Stimulated activated CD8-positive, alpha-beta memory T cell treated with anti-CD3 and anti-CD28 coated beads, Interleukin-12 subunit alpha, Interleukin-12 subunit beta, amount 100 ng/mL, for 24 hours (primary cell): Measurements from ENCODE around the gene SNX14.
"Not testable (repeated sequence)": the region's sequence is repeated elsewhere in the genome, so short reads cannot be mapped to it uniquely, and the experiment has no call there.

ENCODE experiments used
- DNase-seq: peaks from one replicate; pipeline ENCODE4 v3.0.0-alpha.2; 2020; ENCODE audit errors: extremely low read depth

Gene SNX14

DNA sequence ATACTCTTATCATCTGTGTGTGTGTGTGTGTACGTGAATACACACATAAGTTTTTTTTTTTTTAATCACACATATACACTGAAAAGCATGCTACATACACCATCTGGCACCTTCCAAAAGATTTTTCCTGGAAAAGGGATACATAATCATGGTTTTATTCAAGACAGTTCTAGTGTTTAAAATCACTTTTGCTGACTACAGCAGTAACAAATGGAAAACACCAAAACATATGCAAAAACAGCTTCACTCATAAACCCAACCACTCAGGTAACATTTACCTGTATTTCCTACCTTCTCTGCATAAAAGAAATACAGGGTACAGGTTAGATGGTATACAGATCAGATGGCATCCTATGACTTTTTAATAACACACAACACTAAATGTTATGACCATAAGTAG is 2.5 kb downstream of the SNX14 start:
- DNase-seq = no peak

DNA sequence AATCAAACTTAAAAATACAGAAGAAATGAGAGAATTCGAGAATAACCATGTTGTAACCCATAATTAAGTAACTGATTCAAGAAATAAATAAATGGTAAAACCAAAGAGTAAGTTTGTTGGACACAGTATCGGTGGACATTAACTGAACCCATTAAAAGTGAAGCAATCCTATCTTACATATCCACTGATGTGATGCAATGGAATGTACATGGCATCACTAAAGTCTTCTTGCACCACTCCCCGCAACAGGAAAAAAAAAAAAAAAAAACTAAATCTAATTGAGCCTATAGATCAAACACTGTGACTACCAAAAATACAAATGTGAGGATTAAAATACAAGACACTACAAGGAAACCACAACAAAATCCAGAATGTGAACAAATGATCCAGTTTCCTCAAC is 7.9 kb downstream of the SNX14 start:
- no peak for DNase-seq

DNA sequence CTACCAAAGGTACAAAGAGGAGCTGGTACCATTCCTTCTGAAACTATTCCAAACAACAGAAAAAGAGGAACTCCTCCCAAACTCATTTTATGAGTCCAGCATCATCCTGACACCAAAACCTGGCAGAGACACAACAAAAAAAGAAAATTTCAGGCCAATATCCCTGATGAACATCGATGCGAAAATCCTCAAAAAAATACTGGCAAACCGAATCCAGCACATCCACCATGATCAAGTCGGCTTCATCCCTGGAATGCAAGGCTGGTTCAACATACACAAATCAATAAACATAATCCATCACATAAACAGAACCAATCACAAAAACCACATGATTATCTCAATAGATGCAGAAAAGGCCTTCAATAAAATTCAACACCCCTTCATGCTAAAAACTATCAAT is 10.8 kb downstream of the SNX14 start:
- not testable (repeated sequence) for DNase-seq

DNA sequence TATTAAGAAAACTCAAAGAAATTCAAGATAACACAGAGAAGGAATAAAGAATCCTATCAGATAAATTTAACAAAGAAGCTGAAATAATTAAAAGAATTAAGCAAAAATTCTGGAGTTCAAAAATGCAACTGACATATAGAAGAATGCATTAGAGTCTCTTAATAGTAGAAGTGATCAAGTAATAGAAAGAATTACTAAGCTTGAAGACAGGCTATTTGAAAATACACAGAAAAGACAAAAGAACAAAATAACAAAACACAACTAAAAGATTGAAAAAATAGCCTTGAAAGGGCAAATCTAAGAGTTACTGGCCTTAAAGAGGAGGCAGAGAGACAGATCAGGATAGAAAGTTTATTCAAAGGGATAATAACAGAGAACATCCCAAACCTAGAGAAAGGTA is 12.1 kb downstream of the SNX14 start:
- DNase-seq = no peak

DNA sequence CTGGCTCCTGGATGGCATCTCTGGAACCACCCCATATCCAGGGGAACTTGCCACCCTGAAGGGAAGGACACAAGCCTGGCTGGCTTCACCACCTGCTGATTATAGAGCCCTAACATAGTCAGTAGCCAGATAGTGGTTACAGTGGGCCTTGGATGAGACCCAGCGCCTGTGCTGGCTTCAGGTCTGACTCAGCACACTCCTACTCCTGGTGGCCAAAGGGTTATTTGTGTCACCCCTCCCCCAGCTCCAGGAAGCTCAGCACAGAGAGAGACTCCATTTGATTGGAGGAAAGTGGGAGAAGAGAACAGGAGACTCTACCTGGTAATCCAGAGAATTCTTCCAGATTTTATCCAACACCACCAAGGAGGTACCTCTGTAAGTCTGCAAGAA is 12.8 kb downstream of the SNX14 start:
- DNase-seq = no peak

DNA sequence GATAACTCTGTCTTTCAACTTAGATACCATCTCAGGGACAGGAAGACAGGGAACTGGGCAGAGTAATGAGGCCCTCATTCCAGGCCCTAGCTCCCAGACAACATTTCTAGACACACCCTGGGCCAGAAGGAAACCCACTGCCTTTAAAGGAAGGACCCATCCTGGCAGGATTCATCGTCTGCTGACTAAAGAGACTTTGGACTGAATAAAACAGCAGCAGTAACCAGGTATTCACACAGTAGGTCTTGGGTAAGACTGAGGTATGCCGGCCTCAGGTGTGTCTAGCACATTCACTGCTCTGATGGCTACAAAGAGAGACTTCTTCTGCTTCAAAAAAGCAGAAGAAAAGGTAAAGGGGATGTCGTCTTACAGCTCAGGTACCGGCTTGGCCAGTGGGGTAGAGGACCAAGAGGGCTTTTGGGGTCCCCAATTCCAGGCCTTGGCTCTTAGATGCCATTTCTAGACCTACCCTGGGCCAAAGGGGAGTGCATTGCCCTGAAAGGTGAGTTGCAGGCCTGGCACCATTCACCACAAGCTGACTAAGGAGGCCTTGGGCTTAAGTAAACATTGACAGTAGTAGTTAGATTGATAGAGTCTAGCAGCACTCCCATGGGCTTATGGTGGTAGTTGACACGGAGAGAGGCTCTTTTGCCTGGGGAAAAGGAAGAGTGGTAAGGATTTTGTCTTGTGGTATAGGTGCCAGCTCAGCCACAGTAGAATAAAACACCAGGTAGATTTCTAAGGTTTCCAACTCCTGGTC is 13.4 kb downstream of the SNX14 start:
- no peak for DNase-seq

DNA sequence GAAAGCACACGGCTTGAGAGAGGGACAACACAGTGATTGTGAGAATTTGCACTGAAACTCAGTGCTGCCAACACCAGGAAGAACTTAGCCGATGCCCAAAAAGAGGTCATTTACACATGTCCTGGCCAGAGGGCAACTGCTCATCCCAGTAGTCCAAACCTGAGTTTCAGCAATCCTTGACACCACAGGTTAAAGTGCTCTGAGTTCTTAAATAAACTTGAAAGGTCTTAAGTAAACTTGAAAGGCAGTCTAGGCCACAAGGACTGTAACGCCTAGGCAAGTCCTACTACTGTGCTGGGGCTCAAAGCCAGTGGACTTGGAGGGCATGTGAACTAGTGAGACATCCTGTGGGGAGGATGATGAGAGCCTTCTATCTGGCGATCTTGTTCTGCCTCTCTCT is 14.1 kb downstream of the SNX14 start:
- DNase-seq = no peak

DNA sequence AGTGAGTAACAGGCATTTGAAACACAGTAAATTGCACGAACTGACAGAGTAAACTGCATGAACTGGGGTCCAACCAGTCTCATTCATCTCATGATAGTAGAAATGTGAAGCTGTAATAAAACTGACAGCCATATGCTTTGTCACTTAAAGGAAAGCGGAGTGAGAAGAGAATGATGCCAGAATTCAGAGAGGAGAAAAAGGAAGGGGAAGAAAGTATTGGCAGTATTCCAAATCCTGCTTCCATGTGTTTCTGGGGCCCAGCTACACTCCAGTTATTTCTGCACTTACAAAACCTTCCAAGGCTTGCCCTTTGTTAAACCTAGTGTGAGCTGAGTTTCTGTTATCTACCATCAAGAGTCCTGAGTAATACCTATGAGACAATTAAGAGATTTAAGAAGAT is 17.2 kb downstream of the SNX14 start:
- DNase-seq = no peak

DNA sequence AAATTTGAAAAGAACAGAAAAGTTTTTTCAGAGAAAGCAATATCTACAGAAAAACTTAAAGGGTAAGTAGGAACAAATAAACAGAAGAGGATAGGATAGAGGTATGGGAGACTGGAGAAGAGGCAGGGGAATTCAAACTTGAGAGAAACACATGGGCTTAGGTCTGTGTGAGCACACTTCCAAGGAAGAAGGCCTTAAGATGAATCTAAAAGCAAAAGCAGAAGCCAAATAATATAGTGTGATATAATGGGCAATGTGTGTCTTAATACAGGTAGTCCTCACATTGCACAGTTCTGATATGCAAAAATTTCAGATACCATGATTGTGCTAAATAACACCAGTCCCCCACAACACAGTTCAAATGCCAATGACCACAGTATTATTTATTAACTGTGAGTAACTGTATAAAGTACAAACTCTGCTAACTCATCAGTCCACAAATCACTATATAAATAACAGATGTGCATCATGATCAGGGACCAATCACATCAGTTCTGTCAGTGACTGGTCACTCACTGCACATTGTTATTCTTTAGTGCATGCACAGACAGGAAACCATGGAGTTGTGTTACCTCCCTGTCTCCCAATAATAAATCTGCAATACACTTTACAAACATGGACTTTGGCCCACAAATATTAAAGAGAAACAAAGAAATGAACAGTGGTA is 18.6 kb downstream of the SNX14 start:
- DNase-seq = no peak

DNA sequence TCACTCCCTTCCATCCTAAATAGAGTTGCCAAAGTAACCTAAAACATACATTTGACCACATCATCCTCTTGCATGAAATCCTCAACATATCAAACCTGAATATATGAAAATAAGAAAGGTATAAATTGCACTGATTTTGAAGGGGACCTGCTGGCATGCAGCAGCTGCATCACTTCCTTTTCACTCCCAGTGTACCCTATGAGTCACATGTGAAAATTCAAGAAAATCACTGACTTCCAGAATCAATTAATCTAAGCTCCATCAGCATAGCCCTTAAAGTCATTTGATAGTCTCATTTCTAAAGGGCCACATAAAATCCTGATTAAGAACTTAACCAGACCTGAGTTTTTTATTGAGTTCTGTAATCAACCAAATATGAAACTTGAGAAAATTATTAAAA is 24.3 kb downstream of the SNX14 start:
- no peak for DNase-seq

DNA sequence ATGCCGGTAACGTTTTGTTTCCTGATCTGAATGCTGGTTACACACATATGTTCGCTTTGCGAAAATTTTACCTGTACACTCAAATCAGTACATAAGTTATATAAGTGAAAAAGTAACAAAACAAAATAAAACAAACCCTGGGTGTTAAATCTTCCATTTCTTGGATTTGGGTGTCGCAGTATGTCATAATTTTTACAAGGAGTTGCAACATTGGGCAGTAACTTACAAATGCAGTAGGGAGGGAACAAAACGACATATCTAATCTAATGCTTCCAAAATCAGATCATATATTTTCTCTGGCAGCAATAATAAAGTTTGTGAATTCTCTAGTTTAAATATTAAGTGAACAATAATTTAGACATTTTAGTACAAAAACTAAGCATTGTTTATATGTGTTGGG is 25.2 kb downstream of the SNX14 start:
- no peak for DNase-seq

DNA sequence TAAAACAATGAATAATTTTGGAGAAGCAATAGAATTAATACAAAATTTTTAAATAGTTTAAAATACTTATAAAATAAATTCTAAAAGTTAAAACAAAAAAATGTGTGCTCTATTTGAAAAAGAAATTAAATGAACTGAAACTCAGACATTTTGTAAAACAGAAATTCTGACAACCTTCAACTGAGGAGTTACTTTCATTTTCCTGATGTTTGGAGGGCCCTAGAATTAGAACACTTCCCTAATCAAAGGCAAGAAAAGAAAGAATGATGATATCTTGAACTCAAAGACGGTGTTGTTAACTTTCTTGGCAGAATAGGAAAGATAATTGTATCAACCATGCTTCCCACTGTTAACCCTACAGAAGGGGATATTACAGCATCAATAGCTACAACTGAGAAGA is 27.9 kb downstream of the SNX14 start:
- DNase-seq = no peak

DNA sequence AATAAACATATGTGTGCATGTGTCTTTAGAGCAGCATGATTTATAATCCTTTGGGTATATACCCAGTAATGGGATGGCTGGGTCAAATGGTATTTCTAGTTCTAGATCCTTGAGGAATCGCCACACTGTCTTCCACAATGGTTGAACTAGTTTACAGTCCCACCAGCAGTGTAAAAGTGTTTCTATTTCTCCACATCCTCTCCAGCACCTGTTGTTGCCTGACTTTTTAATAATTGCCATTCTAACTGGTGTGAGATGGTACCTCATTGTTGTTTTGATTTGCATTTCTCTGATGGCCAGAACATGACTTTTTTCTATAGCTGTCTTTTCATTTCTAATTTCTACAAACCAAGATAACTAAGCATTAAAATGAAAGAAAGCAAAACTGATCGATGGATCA is 29.4 kb downstream of the SNX14 start:
- not testable (repeated sequence) for DNase-seq

DNA sequence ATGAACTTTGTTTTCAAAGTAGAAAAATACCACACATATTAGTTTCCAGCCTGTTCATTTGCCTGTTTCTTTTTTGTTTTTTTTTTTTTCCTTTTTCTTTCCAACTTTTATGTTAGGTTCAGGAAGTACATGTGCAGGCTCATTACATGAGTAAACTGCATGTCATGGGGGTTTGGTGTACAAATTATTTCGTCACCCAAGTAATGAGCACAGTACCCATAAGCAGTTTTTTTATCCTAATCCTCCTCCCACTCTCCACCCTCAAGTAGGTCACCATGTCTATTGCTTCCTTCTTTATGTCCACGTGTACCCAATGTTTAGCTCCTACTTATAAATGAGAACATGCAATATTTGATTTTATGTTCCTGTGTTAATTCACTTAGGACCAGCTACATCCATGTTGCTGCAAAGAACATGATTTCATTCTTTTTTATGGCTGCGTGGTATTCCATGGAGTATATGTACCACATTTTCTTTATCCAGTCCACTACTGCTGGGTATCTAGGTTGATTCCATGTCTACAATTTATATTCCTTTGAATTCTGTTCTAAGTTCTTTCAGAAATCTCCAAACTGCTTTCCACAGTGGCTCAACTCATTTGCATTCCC is 31.8 kb downstream of the SNX14 start:
- DNase-seq = no peak

DNA sequence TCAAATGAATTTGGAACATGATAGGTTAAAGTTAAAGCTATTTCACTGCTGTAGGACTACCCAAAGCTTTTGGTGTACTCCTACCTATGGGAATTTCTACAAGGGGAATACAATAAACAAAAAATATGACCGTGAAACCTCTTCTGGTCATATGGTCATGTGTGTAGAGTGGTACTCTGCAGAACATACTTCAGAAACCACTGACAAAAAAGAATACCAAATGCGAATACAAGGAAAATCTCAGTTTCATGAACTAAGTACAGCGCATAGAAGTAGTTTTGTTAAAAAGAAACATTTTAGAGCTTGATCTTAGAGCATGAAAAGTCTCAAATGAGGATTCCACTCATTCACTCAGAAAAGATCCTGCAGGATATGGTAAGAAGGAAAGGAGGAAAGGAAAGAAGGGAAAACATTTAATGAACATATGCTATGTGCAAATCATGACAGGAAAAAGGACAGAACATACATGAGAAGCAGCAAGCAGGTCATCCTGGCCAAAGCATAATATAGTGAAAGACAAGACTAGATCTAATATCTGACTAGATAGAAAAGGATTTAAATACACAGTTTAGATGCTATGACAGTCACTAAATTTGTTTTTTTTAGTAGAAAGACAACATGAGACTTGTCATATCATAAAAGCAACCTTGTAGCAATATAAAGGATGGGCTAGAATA is 36.5 kb downstream of the SNX14 start:
- no peak for DNase-seq

DNA sequence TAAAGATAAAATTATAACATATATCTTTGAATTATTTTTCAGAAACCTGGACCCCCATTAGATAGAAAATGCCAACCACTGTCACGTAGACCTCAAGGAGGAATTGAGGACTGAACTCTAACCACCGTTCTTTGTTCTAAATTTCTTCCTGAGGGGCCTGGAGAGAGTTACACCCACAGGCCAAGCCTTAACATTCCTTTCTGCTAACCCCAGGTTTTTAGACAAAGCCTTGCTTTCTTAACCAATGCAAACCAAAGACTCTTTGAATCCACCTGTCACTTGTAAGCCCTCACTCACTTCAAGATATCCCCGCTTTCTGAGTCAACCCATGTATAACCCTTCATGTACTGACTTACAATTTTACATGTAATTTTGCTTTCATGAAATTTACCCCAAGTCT is 41.0 kb downstream of the SNX14 start:
- DNase-seq = no peak

DNA sequence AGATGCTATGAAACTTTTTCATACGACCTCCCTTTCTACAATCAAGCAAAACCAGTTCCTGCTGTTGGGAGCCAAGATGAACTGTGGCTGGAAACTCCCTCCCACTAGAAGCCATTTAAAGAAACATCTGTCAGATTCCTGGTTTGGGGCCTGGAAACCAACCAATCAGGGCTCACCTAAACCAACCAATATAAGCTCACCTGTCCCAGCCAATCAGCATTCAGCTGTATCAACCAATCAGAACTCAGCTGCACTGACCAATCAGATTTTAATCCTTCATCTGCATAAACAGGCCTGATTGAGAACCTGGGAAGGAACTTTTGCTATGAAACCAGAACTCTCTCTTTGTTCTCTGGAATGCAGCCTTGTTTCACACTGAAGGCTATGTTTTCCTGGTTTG is 42.4 kb downstream of the SNX14 start:
- DNase-seq = no peak

DNA sequence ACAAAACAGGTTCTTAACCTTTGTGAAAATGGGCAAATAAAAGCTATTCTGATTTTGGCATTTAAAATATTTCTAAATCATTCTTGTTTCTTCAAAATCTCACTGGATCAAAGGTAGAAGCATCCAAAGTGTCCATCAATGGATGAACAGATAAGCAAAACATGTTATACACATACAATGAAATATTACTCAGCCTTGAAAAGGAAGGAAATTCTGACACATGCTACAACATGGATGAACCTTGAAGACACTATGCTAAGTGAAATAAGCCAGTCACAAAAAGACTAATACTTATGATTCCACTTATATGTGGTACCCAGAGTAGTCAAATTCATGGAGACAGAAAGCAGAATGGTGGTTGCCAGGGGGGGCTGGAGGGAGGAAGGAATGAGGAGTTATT is 45.9 kb downstream of the SNX14 start:
- no peak for DNase-seq

DNA sequence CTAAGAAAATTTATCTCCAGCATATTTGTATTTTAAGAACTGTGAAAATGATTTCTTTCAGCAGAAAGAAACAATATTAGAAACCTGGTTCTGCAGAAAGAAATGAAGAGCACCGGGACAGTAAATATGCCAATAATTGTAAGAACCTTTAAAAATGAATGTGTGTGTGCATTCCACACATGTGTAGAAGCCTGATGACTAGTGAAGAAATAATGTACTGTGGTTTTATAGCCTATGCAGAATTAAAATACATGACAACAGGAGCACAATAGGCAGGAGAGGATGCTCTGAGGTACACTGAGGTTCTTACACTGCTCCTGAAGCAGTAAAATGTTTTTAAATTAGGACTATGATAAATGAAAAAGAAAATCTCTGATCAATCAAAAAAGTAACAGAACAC is 48.9 kb downstream of the SNX14 start:
- no peak for DNase-seq

DNA sequence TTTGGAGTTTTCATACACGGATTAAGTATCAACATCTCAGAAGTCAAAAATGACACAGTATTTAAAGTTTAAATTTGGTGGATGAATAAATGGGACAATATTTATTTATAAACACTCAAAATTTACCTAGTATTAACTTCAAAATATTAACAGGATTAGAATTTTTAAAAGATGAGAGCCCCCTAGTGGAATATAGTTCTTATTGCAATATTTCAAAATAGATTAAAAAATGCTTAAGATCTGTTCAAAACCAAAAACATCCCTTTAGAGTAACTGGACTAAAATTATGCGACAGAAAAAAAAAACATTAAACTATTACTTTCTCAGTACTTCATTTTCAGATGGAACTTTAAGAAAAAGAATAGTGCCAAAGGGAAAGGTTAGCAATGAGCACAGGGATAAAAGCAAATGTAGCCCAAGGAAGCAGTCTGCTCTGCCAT is 56.6 kb downstream of the SNX14 start:
- no peak for DNase-seq

DNA sequence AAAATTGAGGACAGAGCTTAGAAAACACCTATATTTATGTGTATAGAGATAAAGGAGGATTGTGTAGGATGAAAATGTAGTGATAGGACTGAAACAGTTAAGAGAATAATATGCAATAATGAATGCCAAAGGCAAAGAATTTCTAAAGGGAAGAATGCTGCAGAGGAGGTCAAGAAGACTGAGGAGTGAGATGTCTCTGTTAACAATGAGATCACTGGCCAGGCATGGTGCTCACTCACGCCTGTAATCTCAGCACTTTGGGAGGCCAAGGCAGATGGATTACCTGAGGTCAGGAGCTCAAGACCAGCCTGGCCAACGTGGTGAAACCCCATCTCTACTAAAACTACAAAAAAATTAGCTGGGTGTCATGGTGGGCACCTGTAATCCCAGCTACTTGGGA is 69.4 kb downstream of the SNX14 start:
- DNase-seq = not testable (repeated sequence)

DNA sequence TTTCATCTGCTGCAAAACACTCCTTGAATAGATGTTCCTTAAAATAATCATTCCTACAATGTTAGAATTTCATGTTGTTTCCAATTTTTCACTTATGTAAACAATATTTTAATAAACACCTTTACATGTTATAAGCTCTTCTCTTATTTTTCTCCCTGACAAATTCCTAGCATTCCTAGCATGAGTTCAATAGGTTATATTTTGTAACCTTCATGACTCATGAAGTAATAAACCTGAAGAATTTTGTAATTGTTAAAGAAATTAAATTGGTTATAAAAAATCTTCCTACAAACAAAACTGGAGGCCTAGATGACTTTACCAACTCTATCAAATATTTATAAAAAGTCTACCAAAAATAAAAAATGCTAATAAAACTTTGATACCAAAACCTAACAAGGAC is 77.5 kb downstream of the SNX14 start:
- no peak for DNase-seq
